M059J (cell line): ENCODE data around the gene ELL2. TPM values are rescaled to one million over a fixed set of nuclear protein-coding genes. Genes with fewer than 3 reads are reported as not detected.

Source experiments
- DNase-seq: peaks from one replicate; pipeline ENCODE4 v3.0.0-alpha.2; 2012; ENCODE audit warnings: low read depth
- total RNA-seq: library from RNA; depleted of rRNA; stranded (reverse); fragments of >200 nt; shearing (Covaris generic); gene quantifications from 2 replicates; pipeline ENCODE4 v1.2.3, GENCODE V29; 2014; rRNA removed

The ELL2 gene
- total RNA-seq, result 220 and 238 TPM in 2 replicates

DNA sequence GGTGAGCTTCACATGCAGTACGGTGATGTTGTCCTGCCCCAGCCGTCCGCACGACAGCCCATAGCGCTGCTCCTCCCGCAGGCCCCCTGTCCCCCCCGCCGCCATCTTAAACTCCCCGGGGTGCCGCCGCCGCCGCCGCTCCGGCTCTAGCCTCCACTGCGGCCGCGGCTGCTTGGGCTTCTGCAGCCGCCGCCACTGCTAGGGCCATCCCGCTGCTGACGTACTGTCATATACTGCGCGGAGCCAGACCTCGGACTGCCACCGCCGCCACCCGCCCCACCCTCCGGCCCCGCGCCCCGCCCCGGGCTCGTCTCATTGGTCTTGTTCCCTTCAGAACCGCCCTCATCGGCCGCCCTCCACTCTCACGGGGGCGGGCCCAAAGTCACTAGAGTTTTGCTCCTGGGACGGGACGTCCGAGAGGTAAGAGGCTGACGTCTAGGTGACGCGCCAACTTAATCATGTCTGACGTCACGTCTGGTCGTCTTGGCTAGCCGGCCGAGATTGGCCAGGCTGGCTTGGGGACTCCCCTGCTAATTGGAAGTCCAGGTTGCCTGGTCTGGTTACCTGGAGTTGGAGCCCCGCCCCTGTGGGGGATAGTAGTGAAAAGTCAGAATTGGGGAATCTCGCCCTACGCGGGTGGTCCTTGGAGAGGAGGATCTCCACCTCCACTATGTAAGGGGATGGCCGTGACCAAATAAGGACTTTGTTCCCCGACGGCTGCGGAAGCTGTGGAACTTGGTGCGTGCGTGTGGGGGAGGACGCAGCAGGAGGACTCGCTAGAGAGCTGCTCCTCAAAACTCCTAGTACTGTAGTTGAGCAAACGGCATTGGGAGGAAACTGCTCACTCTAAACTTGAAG lies at the start of gene ELL2:
ELL2 (minus strand) TSS at position 235 of the 858 bp plus-strand sequence; CDS start at position 105, 130 bp downstream.
- DNase-seq, result peak; percentile 99

DNA sequence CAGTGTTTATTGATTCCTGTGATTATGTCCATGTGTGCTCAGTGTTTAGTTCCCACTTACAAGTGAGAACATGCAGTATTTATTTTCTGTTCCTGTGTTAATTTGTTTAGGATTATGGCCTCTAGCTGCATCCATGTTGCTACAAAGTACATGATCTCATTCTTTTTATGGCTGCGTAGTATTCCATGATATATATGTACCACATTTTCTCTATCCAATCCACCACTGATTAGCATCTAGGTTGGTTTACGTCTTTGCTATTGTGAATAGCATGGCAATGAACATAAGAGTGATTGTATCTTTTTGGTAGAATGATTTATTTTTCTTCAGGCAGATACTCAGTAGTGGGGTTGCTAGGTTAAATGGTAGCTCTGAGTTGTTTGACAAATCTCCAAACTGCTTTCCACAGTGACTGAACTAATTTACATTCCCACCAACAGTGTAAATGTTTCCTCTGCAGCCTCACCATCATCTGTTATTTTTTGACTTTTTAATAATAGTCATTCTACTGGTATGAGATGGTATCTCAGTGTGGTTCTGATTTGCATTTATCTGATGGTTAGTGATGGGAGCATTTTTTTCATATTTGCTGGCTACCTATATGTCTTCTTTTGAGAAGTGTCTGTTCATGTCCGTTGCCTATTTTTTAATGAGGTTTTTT lies 47.5 kb upstream of the ELL2 start:
- peak; percentile 81 for DNase-seq

GRCh38 chr5:96008487-96008886 lies 46.8 kb upstream of the ELL2 start:
- DNase-seq, result peak; percentile 43

GRCh38 chr5:96007051-96007450 lies 45.4 kb upstream of the ELL2 start:
- no peak for DNase-seq

DNA sequence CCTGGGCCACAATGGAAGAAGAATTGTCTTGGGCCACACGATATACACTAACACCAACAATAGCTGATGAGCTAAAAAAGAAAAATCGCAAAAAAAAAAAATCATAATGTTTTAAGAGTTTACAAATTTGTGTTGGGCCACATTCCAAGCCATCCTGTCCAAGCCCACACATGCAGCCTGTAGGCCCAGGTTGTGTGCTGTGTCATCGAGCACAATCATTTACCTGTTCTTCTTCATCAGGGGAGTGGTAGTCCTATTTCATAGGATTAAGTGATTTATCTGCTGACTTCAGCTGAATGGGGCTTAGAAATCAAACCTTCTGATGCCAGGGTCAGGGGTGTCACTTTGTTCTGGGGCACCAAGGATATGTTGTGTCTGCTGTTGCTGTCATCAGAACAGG lies 44.6 kb upstream of the ELL2 start:
- DNase-seq, result no peak

GRCh38 chr5:96004754-96005153 lies 43.1 kb upstream of the ELL2 start:
- no peak for DNase-seq

DNA sequence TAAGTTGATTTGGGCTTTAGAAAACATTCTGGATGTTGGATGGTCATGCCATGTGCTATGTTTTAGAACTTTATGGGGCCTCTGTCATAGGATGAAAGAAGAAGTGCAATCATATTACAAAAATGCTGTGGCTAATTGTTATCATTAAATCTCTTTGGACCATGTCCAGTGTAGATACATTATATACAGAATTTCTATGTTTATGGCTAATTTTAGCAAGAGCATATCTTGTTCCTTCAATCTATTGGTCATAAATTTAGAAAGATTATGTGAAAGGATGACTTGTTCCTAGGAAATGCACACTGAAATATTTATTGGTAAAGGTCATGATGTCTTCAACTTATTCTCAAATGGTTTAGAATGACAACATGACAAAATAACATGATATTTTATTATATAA lies 42.4 kb upstream of the ELL2 start:
- peak; percentile 26 for DNase-seq

DNA sequence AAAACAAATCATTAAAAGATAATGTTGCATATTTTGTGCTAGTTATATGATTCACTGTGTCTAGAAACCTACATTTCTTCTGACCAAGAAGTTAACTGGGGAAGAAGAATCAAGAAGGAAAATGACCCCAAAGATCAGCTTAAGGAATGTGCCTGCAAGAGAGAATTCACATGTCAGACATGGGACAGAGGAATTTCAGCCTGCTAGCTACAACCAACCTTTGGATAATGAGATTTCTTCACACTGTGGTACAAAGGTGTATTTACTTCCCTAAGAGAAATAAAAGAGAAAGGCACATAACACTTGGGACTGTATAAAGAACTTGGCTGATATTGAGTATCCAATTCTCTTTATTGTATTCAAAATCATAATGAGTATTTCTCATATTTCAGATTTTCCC lies 39.6 kb upstream of the ELL2 start:
- DNase-seq, result peak; percentile 37

GRCh38 chr5:96000308-96000707 lies 38.7 kb upstream of the ELL2 start:
- no peak for DNase-seq

DNA sequence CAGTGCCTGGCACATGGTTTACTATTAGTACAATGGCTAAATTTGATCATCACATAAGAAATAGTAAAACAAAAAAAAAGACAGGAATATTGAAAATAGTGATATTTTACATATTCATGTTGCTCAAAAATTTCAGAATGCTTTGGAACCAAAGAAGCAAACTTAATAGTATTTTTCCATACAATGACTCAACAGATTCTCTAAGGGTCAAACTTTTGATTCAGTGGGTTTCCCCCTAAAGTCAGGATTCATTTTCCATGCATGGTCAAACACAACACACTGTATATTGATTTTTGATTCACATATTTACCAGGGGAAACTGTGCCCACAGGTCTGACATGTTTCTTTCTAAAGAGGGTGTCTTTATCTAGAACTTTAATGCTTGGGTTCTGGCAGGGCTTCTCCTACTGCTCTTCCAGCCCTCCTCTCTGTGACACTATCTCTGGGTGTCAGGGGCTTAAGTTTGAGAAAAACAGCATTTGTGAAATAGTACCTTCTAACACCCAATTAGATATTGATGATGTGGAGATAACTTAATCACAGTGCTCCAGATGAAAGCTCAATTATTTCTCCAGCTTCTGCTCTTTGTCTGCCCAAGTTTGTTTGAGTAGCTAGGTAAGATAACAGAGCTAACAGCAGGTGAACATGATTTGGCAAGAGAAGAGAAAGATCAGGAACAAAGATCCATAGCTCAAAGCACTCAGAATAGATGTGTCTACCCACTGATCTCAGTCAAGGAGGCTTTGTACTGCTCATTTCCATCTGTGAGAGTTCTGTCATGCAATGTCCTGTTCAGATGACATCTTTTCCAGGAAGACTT lies 35.5 kb upstream of the ELL2 start:
- DNase-seq, result no peak

DNA sequence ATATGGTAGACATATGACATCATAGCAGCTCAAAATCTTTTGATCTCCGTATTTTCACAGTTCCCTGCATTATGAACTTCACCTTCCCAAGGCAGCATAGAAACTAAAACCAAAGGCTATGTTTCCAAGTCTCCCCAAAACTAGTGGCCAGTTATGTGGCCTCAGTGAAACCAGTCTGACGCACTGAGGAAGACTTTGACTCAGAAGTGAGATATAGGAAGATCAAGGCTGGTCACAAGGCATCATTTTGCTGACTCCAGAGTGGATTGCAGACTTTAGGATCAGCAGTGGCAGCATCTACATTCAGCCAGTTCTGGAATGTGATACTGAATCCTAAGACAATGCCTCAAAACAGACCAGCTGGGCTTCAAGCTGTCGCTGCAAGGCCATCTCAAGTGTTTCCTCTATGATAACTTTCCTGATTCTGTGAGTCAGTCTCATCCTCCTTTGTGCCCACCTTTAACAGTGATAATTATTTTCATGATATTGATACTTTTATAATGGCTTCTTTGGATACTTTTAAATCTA lies 34.4 kb upstream of the ELL2 start:
- no peak for DNase-seq

DNA sequence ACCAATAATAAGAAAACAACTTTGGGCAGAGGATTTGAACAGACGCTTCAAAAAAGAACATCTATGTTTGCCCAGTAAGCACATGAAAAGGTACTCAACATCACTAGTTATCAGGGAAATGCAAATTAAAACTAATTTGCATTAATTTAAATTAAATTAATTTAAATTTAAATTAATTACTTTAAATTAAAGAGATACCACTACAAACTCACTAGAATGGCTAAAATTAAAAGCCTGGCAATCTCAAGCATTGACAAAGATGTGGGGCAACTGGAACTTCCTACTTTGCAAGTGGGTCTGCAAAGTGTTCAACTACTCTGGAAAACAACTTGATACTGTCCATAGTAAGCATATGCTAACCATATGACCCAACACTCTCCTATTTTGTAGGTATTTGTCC lies 32.1 kb upstream of the ELL2 start:
- DNase-seq, result no peak

DNA sequence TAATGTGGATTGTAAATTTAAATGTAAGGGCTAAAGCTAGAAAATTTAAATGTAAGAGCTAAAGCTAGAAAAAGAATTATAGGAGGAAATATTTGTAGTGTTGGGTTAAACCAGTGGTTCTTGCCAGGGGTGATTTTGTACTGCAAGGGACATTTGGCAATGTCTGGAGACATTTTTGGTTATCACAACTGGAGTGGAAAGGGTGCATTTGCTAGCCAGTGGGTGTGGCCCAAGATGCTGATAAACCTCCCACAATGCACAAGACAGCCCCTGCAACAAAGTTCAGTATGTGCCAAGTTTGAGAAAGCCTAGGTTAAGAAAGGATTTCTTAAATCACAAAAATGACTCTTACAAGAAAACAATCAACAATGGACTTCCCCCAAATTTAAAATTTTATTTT lies 31.6 kb upstream of the ELL2 start:
- no peak for DNase-seq

GRCh38 chr5:95989283-95990048 lies 27.8 kb upstream of the ELL2 start:
- no peak for DNase-seq

DNA sequence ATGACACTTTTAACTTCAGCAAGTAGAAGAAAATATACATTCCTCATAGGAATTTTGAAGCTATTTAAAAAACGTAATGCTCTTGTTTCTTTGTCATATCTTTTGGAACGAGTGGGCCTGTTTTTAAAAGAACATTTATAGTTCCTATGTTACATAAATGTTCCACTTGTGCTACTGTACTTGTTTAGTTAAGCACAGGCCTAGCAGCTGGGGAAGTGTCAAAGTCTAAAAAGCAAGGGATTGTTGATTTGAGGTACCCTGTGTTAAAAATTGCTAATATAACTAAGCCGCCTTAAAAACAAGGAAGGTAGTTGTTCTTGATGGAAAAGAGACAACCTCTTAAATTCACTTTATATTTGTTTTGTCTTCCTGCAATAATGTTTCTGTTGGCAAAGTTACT lies 27.2 kb upstream of the ELL2 start:
- no peak for DNase-seq

GRCh38 chr5:95988094-95988493 lies 26.4 kb upstream of the ELL2 start:
- DNase-seq, result no peak

- DNase-seq, result no peak
Measured at GRCh38 chr5:95986937-95987520, 25.4 kb upstream of the ELL2 start.

DNA sequence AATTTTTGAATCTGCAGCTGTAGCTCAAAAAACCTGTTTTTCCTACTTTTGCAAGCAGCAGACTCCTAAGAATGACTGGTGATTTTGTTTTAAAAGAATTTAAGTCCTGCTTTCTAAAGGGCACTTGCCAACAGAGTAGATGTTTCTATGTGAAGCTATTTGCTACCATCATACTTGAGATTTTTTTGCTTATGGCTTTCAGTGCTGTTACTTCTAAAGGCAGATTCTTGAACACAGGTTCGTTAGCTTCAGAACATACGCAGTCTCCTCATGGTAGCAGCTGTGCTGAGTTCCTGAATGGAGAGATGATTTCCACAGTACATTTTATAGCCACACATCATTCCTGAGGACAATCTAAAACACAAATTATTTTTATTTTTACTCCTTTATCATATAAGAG lies 24.4 kb upstream of the ELL2 start:
- no peak for DNase-seq

DNA sequence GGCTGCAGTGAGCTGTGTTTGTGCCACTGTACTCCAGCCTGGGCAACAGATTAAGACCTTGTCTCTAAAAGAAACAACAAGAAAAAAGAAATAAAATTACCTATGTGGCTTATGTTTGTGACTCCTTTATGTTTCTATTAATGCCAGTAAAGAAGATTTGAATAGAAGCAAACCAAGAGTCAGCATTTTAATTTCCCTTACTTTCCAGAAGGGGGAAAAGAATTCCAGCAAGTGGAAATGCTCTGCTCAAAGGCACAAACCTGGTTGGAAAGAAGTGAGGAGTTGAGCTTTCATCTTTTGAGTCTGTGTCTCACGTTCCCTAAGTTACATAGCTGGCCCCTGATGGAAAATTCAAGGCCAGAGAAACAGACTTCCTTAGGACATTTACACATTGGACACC lies 23.6 kb upstream of the ELL2 start:
- peak; percentile 36 for DNase-seq

GRCh38 chr5:95984287-95984938 lies 22.8 kb upstream of the ELL2 start:
- DNase-seq, result peak; percentile 70
